ENCODE measurements around the gene KPNB1. TPM values are rescaled to one million over a fixed set of nuclear protein-coding genes. Genes with fewer than 3 reads are reported as not detected.

The KPNB1 gene
- polyA plus RNA-seq, 4 donors: 177 to 273 (median 248) TPM

GRCh38 chr17:47726796-47727703 is 77.3 kb downstream of the KPNB1 start:
- DNase-seq (ENCODE audit: low read depth in 4 of 4, low spot score in 3 of 4): no peak

GRCh38 chr17:47727704-47728036 is 78.0 kb downstream of the KPNB1 start:
- no peak for DNase-seq (ENCODE audit: low read depth in 4 of 4, low spot score in 3 of 4)

GRCh38 chr17:47728214-47728877 is 78.6 kb downstream of the KPNB1 start:
- DNase-seq (ENCODE audit: low read depth in 4 of 4, low spot score in 3 of 4): no peak

- no peak for DNase-seq (ENCODE audit: low read depth in 4 of 4, low spot score in 3 of 4)
Measured at GRCh38 chr17:47729476-47729875, 79.8 kb downstream of the KPNB1 start.

GRCh38 chr17:47730681-47731080 is 81.0 kb downstream of the KPNB1 start:
- no peak for DNase-seq (ENCODE audit: low read depth in 4 of 4, low spot score in 3 of 4)

- DNase-seq (ENCODE audit: low read depth in 4 of 4, low spot score in 3 of 4): no peak
Measured at GRCh38 chr17:47731396-47731795, 81.7 kb downstream of the KPNB1 start.

- DNase-seq (ENCODE audit: low read depth in 4 of 4, low spot score in 3 of 4): no peak
Measured at GRCh38 chr17:47732399-47733046, 82.8 kb downstream of the KPNB1 start.

- DNase-seq (ENCODE audit: low read depth in 4 of 4, low spot score in 3 of 4): peak in 1 of 4 donors; percentile 35
Measured at GRCh38 chr17:47733047-47733673, 83.4 kb downstream of the KPNB1 start, which contains the start of gene TBX21. TBX21 (plus strand) TSS chr17:47733236; CDS start chr17:47733455, 219 bp downstream.

- DNase-seq (ENCODE audit: low read depth in 4 of 4, low spot score in 3 of 4): no peak
Measured at GRCh38 chr17:47733674-47734410, 84.1 kb downstream of the KPNB1 start.

GRCh38 chr17:47735139-47735464 is 85.4 kb downstream of the KPNB1 start:
- DNase-seq (ENCODE audit: low read depth in 4 of 4, low spot score in 3 of 4): no peak

Other genes with a start within 250 kb of the KPNB1 start
- gene NPEPPS, start 118.8 kb upstream of the KPNB1 start, polyA plus RNA-seq (ENCODE audit: insufficient read length in 4 of 4): 100 to 1,000 TPM; 130 to 184 (median 160) TPM
- gene TBKBP1, start 44.2 kb downstream of the KPNB1 start, polyA plus RNA-seq (ENCODE audit: insufficient read length in 4 of 4): 10 to 100 TPM; 22.0 to 36.6 (median 25.9) TPM
- gene TBX21, start 83.3 kb downstream of the KPNB1 start, polyA plus RNA-seq (ENCODE audit: insufficient read length in 4 of 4): under 1 TPM; 0.07 to 0.26 (median 0.15) TPM
- 10 to 100 TPM; 11.9 to 16.3 (median 12.3) TPM for gene OSBPL7, start 171.9 kb downstream of the KPNB1 start, polyA plus RNA-seq (ENCODE audit: insufficient read length in 4 of 4)
- 10 to 100 TPM; 36.6 to 56.8 (median 50.0) TPM for gene MRPL10, start 181.6 kb downstream of the KPNB1 start, polyA plus RNA-seq (ENCODE audit: insufficient read length in 4 of 4)
- 1 to 10 TPM in 3 of 4 donors, under 1 TPM in 1; 0.74 to 3.3 (median 2.6) TPM for gene LRRC46, start 181.8 kb downstream of the KPNB1 start, polyA plus RNA-seq (ENCODE audit: insufficient read length in 4 of 4)
- gene SCRN2, start 191.4 kb downstream of the KPNB1 start, polyA plus RNA-seq (ENCODE audit: insufficient read length in 4 of 4): 10 to 100 TPM; 31.4 to 78.5 (median 39.5) TPM
- gene SP6, start 201.2 kb downstream of the KPNB1 start, polyA plus RNA-seq (ENCODE audit: insufficient read length in 4 of 4): 1 to 10 TPM; 1.6 to 3.0 (median 2.5) TPM
- gene SP2, start 246.3 kb downstream of the KPNB1 start, polyA plus RNA-seq (ENCODE audit: insufficient read length in 4 of 4): 10 to 100 TPM; 20.8 to 27.1 (median 23.4) TPM